Measurements from ENCODE around the gene RAB7A.

RAB7A gene

DNA sequence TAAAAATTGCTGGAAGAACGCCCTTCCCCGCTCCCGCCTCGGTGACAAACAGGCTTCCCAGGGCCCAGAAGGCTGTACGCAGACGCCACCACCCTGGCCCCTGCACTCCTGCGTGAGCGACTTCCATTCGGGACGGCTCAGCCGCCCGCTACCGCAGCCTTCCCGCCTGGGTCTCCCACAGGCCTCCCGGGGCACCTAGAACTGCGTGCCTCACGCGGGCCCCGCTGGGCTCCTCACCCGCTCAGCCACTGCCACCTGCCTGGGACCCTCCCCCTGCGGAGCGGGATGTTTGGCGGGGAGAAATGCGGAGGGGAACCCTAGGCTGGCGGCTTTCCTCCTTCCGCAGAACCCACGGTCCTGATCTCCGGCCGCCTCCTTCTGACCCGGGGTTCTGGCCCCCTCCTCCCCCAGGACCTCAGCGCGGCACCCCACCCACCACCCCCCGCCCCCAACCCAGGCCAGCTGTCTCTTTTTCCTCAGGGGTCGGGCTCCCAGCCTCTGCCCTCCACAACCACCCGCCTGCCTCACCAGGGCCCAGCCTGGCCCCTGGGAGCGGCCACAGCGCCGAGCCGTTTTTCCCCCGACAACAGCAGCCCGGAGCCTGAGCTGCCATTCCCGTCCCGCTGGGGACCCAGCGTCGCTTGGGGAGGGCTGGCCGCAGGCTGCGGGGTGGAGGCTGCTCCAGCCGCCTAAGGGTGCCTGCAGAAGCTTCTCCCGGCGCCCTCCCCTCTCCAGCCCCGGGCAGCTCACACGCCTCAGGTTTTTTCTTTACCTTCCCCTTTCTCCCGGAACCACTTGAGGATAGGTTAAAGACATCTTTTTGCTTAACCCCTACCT, 27.6 kb upstream of the RAB7A start:
- no peak for TF ChIP-seq CREB1 (IDR thresholded peaks at IDR 0.05; ENCODE audit: low read depth)

DNA sequence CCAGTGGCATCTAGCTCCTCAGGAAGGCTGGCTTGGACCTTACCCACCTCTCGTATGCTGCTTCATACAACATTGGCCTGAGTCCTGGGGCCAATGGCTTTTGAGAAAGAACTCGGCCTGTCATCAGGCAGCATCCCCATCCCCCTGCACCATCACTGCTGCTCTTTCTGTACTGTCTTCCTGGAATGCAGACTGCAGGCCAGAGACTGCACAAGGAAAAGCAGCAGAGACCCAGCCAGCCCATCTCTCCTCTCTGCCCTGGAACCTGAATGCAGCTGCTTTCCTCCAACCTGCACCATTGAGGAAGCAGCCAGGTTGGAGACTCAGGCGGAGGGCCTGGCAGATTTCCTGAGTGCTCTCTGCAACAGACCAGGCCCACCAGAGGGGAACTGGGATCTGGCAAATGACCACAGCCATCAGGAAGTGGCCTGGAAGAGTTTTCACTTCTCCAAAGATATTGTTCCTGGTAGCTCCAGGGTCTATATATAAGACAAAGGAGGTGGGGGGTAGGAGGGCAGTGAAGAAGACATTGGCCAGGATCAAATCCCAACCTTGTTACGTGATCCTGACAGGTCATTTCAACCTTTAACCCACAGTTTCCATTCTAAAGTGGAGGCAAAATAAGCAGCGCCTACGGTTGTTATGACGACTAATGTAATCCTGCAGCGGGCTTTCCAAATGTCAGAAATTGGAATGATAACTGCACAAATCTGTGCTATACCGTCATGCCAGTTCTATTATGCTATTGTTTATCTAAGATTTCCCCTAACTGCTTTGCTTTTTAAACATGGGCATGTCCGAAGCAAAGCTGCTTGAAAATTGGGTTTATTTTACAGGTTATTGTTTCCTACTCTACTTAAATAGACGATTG, 24.4 kb upstream of the RAB7A start:
- TF ChIP-seq TEAD4 (IDR thresholded peaks at IDR 0.05) (0 out of 2 replicates have a peak, but pooled peaks have one; percentile 7), NFIC (IDR thresholded peaks at IDR 0.05) (no peak)

- TF ChIP-seq YY1 (IDR thresholded peaks at IDR 0.05; ENCODE audit: low read depth) (no peak), TEAD4 (IDR thresholded peaks at IDR 0.05) (no peak), FOXM1 (IDR thresholded peaks at IDR 0.05; ENCODE audit: borderline replicate concordance, low read depth) (no peak), EP300 (IDR thresholded peaks at IDR 0.05; ENCODE audit: borderline replicate concordance) (no peak), RAD21 (IDR thresholded peaks at IDR 0.05; ENCODE audit: low read depth) (no peak), CEBPB (IDR thresholded peaks at IDR 0.05) (no peak), TCF12 (IDR thresholded peaks at IDR 0.05; ENCODE audit: low read depth) (no peak), ZBTB7A (IDR thresholded peaks at IDR 0.05; ENCODE audit: low read depth) (no peak), EGR1 (IDR thresholded peaks at IDR 0.05) (no peak), TAF1 (IDR thresholded peaks at IDR 0.05; ENCODE audit: low read depth) (no peak), CREB1 (IDR thresholded peaks at IDR 0.05; ENCODE audit: low read depth) (no peak), NFIC (IDR thresholded peaks at IDR 0.05) (no peak), REST (IDR thresholded peaks at IDR 0.05; ENCODE audit: low read depth) (no peak)
- TF ChIP-seq, protein P1, sequence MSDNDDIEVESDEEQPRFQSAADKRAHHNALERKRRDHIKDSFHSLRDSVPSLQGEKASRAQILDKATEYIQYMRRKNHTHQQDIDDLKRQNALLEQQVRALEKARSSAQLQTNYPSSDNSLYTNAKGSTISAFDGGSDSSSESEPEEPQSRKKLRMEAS (IDR thresholded peaks at IDR 0.05): no peak
- TF ChIP-seq, protein P2, sequence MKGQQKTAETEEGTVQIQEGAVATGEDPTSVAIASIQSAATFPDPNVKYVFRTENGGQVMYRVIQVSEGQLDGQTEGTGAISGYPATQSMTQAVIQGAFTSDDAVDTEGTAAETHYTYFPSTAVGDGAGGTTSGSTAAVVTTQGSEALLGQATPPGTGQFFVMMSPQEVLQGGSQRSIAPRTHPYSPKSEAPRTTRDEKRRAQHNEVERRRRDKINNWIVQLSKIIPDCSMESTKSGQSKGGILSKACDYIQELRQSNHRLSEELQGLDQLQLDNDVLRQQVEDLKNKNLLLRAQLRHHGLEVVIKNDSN (IDR thresholded peaks at IDR 0.05): no peak
Observed at GRCh38 chr3:128702391-128702790, 23.6 kb upstream of the RAB7A start.

- TF ChIP-seq EGR1 (IDR thresholded peaks at IDR 0.05) (no peak), CEBPB (IDR thresholded peaks at IDR 0.05) (no peak), RAD21 (IDR thresholded peaks at IDR 0.05; ENCODE audit: low read depth) (no peak), ZBTB7A (IDR thresholded peaks at IDR 0.05; ENCODE audit: low read depth) (no peak), REST (IDR thresholded peaks at IDR 0.05; ENCODE audit: low read depth) (no peak), TAF1 (IDR thresholded peaks at IDR 0.05; ENCODE audit: low read depth) (no peak), FOXM1 (IDR thresholded peaks at IDR 0.05; ENCODE audit: borderline replicate concordance, low read depth) (no peak), CREB1 (IDR thresholded peaks at IDR 0.05; ENCODE audit: low read depth) (no peak), EP300 (IDR thresholded peaks at IDR 0.05; ENCODE audit: borderline replicate concordance) (no peak), NFIC (IDR thresholded peaks at IDR 0.05) (no peak), TEAD4 (IDR thresholded peaks at IDR 0.05) (no peak), TCF12 (IDR thresholded peaks at IDR 0.05; ENCODE audit: low read depth) (no peak)
- TF ChIP-seq, protein P2 (IDR thresholded peaks at IDR 0.05): no peak
- TF ChIP-seq, protein P1 (IDR thresholded peaks at IDR 0.05): no peak
Observed at GRCh38 chr3:128703561-128703960, 22.4 kb upstream of the RAB7A start.

DNA sequence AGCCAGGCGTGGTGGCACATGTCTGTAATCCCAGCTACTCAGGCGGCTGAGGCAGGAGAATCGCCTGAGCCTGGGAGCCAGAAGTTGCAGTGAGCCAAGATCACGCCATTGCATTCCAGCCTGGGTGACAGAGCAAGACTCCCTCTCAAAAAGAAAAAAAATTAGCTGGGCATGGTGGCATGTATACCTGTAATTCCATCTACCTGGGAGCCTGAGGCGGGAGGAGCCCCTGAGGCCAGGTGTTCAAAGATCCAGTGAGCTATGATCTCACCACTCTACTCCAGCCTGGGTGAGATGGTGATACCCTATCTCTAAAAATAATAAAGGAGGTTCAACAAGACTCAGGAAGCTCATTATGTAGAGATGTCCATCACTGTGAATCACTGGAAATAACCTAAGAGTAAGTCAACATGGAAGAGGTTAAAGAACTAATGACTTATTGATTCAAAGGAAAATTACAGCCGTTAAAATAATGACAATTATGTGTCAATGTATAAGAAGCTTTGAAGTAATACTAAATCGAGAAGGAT, 19.8 kb upstream of the RAB7A start:
- TF ChIP-seq CREB1 (IDR thresholded peaks at IDR 0.05; ENCODE audit: low read depth) (no peak), EP300 (IDR thresholded peaks at IDR 0.05; ENCODE audit: borderline replicate concordance) (no peak), TCF12 (IDR thresholded peaks at IDR 0.05; ENCODE audit: low read depth) (no peak), TEAD4 (IDR thresholded peaks at IDR 0.05) (no peak), YY1 (IDR thresholded peaks at IDR 0.05; ENCODE audit: low read depth) (no peak), FOXM1 (IDR thresholded peaks at IDR 0.05; ENCODE audit: borderline replicate concordance, low read depth) (no peak), CEBPB (IDR thresholded peaks at IDR 0.05) (no peak)
- TF ChIP-seq, protein P2 (IDR thresholded peaks at IDR 0.05): no peak
- TF ChIP-seq, protein P1 (IDR thresholded peaks at IDR 0.05): no peak
